Mesenchymal stem cell (in vitro differentiated cells and primary cell): ENCODE measurements around the gene PNCK.

Experiments used
- DNase-seq: peaks from one replicate; pipeline ENCODE4 v3.0.0-alpha.2; 2013
- H2AFZ ChIP-seq: one replicate; pipeline ENCODE4 v1.6.1; 2013; ENCODE audit warnings: low read depth, mild to moderate bottlenecking, control low read depth, inconsistent platforms, low read length, moderate library complexity
- H2AK5ac ChIP-seq: 2 replicates; pipeline ENCODE4 v1.6.1; 2013; ENCODE audit warnings: low read length, moderate library complexity, mild to moderate bottlenecking, inconsistent platforms; ENCODE audit not compliant: severe bottlenecking
- H2BK120ac ChIP-seq: one replicate; pipeline ENCODE4 v1.6.1; 2013; ENCODE audit warnings: low read depth, mild to moderate bottlenecking, inconsistent platforms, low read length, moderate library complexity
- H2BK12ac ChIP-seq, 2 experiments: one replicate each; pipeline ENCODE4 v1.6.1; 2013; ENCODE audit warnings: inconsistent platforms in 2 of 2, low read length in 2 of 2, mild to moderate bottlenecking in 2 of 2, moderate library complexity in 2 of 2, control low read depth in 1 of 2
- H2BK15ac ChIP-seq: one replicate; pipeline ENCODE4 v1.6.1; 2013; ENCODE audit warnings: mild to moderate bottlenecking, low read depth, inconsistent platforms; ENCODE audit not compliant: poor library complexity, severe bottlenecking
- H2BK5ac ChIP-seq: 2 replicates; pipeline ENCODE4 v1.6.1; 2013; ENCODE audit warnings: low read depth, mild to moderate bottlenecking, low read length, control low read depth, inconsistent platforms; ENCODE audit not compliant: poor library complexity, severe bottlenecking
- H3K14ac ChIP-seq, 2 experiments: one replicate each; pipeline ENCODE4 v1.6.1; 2013; ENCODE audit warnings: inconsistent platforms in 2 of 2, low read length in 2 of 2, control low read depth in 1 of 2, mild to moderate bottlenecking in 1 of 2, moderate library complexity in 1 of 2
- H3K18ac ChIP-seq, 2 experiments: one replicate each; pipeline ENCODE4 v1.6.1; 2013; ENCODE audit warnings: inconsistent platforms in 2 of 2, low read length in 2 of 2, control low read depth in 1 of 2, low read depth in 1 of 2, mild to moderate bottlenecking in 1 of 2
- H3K23ac ChIP-seq, 2 experiments: one replicate each; pipeline ENCODE4 v1.6.1; 2013; ENCODE audit warnings: inconsistent platforms in 2 of 2, low read length in 2 of 2, mild to moderate bottlenecking in 2 of 2, moderate library complexity in 2 of 2, control low read depth in 1 of 2
- H3K27ac ChIP-seq: 2 replicates; pipeline ENCODE4 v1.5.1; 2013; ENCODE audit warnings: mild to moderate bottlenecking, moderate library complexity, low read length, control low read depth, inconsistent platforms; ENCODE audit not compliant: poor library complexity, severe bottlenecking
- H3K27me3 ChIP-seq, 2 experiments: 2 replicates each; pipeline versions ENCODE4 v1.6.1 to v1.7.0; 2013; ENCODE audit warnings: low read length in 2 of 2, mild to moderate bottlenecking in 2 of 2, moderate library complexity in 2 of 2, control low read depth in 1 of 2, inconsistent platforms in 1 of 2; ENCODE audit not compliant: control insufficient read depth in 1 of 2, insufficient read depth in 1 of 2
- H3K36me3 ChIP-seq, 2 experiments: 2 replicates each; pipeline versions ENCODE4 v1.6.1 to v1.7.0; 2013; ENCODE audit warnings: low read length in 2 of 2, control low read depth in 1 of 2, inconsistent platforms in 1 of 2, low read depth in 1 of 2, mild to moderate bottlenecking in 1 of 2; ENCODE audit not compliant: insufficient read depth in 2 of 2, control insufficient read depth in 1 of 2
- H3K4ac ChIP-seq, 2 experiments: one replicate each; pipeline ENCODE4 v1.6.1; 2013; ENCODE audit warnings: inconsistent platforms in 2 of 2, low read length in 2 of 2, mild to moderate bottlenecking in 2 of 2, moderate library complexity in 2 of 2, control low read depth in 1 of 2, low read depth in 1 of 2
- H3K4me1 ChIP-seq: 2 replicates; pipeline ENCODE4 v1.6.1; 2013; ENCODE audit warnings: low read depth, low read length, control low read depth; ENCODE audit not compliant: control insufficient read depth, insufficient read depth
- H3K4me2 ChIP-seq: 2 replicates; pipeline ENCODE4 v1.6.1; 2013; ENCODE audit warnings: low read length, mild to moderate bottlenecking, inconsistent platforms; ENCODE audit not compliant: poor library complexity, severe bottlenecking
- H3K4me3 ChIP-seq, 2 experiments: 2 replicates each; pipeline versions ENCODE4 v1.5.1 to v1.7.0; 2013; ENCODE audit warnings: low read length in 2 of 2, mild to moderate bottlenecking in 2 of 2, control low read depth in 1 of 2, low read depth in 1 of 2; ENCODE audit not compliant: insufficient read depth in 1 of 2
- H3K79me1 ChIP-seq: replicated peaks from 2 replicates; pipeline ENCODE4 v1.6.1; 2013; ENCODE audit warnings: mild to moderate bottlenecking, control low read depth, low read length, inconsistent platforms; ENCODE audit not compliant: poor library complexity, severe bottlenecking
- H3K9ac ChIP-seq: 2 replicates; pipeline ENCODE4 v1.7.0; 2013; ENCODE audit warnings: mild to moderate bottlenecking, low read length, moderate library complexity
- H3K9me3 ChIP-seq: 2 replicates; pipeline ENCODE4 v1.7.0; 2013; ENCODE audit warnings: mild to moderate bottlenecking, low read length; ENCODE audit not compliant: control insufficient read depth
- H4K8ac ChIP-seq: one replicate; pipeline ENCODE4 v1.6.1; 2013; ENCODE audit warnings: inconsistent platforms, mild to moderate bottlenecking, low read length, moderate library complexity
- H4K91ac ChIP-seq: one replicate; pipeline ENCODE4 v1.6.1; 2013; ENCODE audit warnings: mild to moderate bottlenecking, low read length, inconsistent platforms
- WGBS: methylation state at CpG from one replicate; pipeline ENCODE4 v1.1.7; 2013; ENCODE audit warnings: mixed read lengths; 5-methylcytosine and 5-hydroxymethylcytosine counted together

PNCK gene

DNA sequence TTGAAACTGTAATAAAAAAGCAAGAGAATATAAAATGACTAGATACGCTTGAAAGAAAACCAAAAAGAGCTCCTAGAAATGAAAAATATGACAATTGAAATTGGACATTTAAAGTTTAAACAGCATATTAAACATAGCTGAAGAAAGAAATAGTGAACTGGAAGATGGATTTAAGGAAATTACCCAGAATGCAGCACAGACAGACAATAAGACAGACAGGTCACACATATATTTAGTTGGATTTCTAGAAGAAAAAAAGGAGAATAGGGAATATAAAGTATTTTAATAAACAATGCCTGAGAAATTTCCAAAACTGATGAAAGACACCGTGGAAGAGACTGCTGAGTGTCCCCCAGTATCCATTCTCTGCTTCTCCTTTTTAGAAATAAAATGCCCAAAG, 20.1 kb downstream of the PNCK start:
- no peak overlapping the region for H2AK5ac ChIP-seq
- H3K23ac ChIP-seq: no peak overlapping the region
- no peak overlapping the region for H3K4ac ChIP-seq
- no peak overlapping the region for H2BK12ac ChIP-seq
- no peak overlapping the region for H3K14ac ChIP-seq
- H3K79me1 ChIP-seq: no peaks in the 10 kb centered on the region
- no peak overlapping the region for H3K9ac ChIP-seq
- no peak overlapping the region for H4K91ac ChIP-seq
- H2BK15ac ChIP-seq: no peak overlapping the region
- H3K36me3 ChIP-seq: no peaks in the 10 kb centered on the region
- no peak overlapping the region for H2BK120ac ChIP-seq
- no peak overlapping the region for H2BK5ac ChIP-seq
- 71% methylated on average over 1 of the region's 2 CpGs for WGBS
- no peak overlapping the region for H3K4me3 ChIP-seq
- H3K9me3 ChIP-seq: peaks cover 20% of the 10 kb centered on the region
- no peak overlapping the region for H3K18ac ChIP-seq
- no peak for DNase-seq
- no peak overlapping the region for H3K27ac ChIP-seq
- no peak overlapping the region for H3K4me2 ChIP-seq
- H3K27me3 ChIP-seq: peaks cover 4 to 32% of the 10 kb centered on the region in 2 experiments
- no peaks in the 10 kb centered on the region for H3K4me1 ChIP-seq
- H4K8ac ChIP-seq: no peak overlapping the region
- no peak overlapping the region for H2AFZ ChIP-seq

- no peak overlapping the region for H3K27ac ChIP-seq
- H3K9me3 ChIP-seq: peaks cover 20% of the 10 kb centered on the region
- no peaks in the 10 kb centered on the region for H3K79me1 ChIP-seq
- H3K36me3 ChIP-seq: no peaks in the 10 kb centered on the region
- whole genome bisulfite sequencing: 86% methylated on average over 8 of the region's 9 CpGs
- peaks cover 13 to 40% of the 10 kb centered on the region in 2 experiments for H3K27me3 ChIP-seq
- peaks cover 10% of the 10 kb centered on the region for H3K4me1 ChIP-seq
- H3K4me3 ChIP-seq: no peak overlapping the region
- no peak overlapping the region for H2BK5ac ChIP-seq
- no peak overlapping the region for H3K4ac ChIP-seq
- no peak overlapping the region for H3K23ac ChIP-seq
- no peak overlapping the region for H3K9ac ChIP-seq
- no peak overlapping the region for H2BK12ac ChIP-seq
- no peak overlapping the region for H4K8ac ChIP-seq
- no peak overlapping the region for H3K14ac ChIP-seq
- H3K4me2 ChIP-seq: no peak overlapping the region
- no peak for DNase-seq
- no peak overlapping the region for H2BK15ac ChIP-seq
- no peak overlapping the region for H4K91ac ChIP-seq
- no peak overlapping the region for H2AK5ac ChIP-seq
- H3K18ac ChIP-seq: no peak overlapping the region
- no peak overlapping the region for H2AFZ ChIP-seq
- H2BK120ac ChIP-seq: no peak overlapping the region
These were observed 22.0 kb downstream of the PNCK start for GRCh38 chrX:153651540-153652079.

DNA sequence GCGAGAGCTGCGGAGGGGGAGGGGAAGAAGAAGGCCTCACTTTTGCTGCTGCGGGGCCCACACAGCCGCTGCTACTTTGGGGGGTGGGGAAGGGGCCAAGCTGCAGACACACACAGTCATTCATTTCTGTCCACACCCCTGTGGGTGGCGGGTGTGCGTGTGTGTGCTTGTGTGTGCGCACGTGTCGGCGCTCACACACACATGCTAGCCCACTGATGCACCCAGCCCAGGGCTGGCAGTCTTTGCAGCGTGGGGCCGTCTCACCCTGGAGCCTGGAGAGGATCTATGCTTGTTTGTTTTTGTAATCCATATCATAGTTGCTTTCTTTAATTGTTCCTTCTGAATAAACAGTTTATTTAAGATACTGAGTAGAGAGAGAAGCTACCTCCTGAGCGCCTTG, 22.7 kb downstream of the PNCK start:
- peaks cover 20% of the 10 kb centered on the region for H3K9me3 ChIP-seq
- H2AFZ ChIP-seq: no peak overlapping the region
- WGBS: 93% methylated on average over 8 of the region's 13 CpGs
- H2BK5ac ChIP-seq: no peak overlapping the region
- no peak overlapping the region for H3K27ac ChIP-seq
- no peak overlapping the region for H3K4me2 ChIP-seq
- no peak overlapping the region for H3K9ac ChIP-seq
- DNase-seq: no peak
- H3K4me1 ChIP-seq: peaks cover 11% of the 10 kb centered on the region
- H3K14ac ChIP-seq: no peak overlapping the region
- no peak overlapping the region for H4K8ac ChIP-seq
- no peak overlapping the region for H2BK15ac ChIP-seq
- H3K36me3 ChIP-seq: no peaks in the 10 kb centered on the region
- no peak overlapping the region for H3K18ac ChIP-seq
- no peak overlapping the region for H4K91ac ChIP-seq
- H2BK12ac ChIP-seq: no peak overlapping the region
- no peak overlapping the region for H2BK120ac ChIP-seq
- no peak overlapping the region for H2AK5ac ChIP-seq
- no peak overlapping the region for H3K4ac ChIP-seq
- H3K4me3 ChIP-seq: no peak overlapping the region
- H3K27me3 ChIP-seq: peaks cover 20 to 46% of the 10 kb centered on the region in 2 experiments
- no peaks in the 10 kb centered on the region for H3K79me1 ChIP-seq
- no peak overlapping the region for H3K23ac ChIP-seq

DNA sequence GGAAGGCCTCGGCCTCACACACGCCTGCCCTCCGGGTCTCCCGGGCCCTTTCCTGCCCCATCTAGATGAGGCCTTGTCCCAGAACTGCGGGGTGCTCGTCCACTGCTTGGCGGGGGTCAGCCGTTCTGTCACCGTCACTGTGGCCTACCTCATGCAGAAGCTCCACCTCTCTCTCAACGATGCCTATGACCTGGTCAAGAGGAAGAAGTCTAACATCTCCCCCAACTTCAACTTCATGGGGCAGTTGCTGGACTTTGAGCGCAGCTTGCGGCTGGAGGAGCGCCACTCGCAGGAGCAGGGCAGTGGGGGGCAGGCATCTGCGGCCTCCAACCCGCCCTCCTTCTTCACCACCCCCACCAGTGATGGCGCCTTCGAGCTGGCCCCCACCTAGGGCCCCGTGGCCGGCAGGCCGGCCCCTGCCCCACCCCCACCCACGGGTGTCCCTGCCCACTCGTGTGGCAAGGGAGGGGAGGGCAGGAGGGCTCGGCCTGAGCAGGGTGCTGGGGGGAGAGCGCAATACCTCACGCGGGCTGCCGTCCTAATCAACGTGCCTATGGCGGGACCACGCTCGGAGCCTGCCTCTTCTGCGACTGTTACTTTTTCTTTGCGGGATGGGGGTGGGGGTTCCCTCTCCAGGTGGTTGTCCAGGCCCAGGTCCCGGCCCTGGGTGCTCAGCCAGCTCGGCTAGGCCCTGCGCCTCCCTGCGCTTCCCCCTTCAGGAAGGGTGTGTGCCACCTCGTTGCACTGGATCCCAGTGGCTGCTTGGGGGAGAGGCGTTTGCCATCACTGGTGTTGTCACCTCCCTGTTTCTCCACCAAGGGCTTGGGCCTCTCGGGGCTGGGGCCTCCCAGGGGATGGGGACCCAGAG, 23.5 kb downstream of the PNCK start:
- Histone ChIP-seq H2BK12ac (no peak overlapping the region), H3K79me1 (no peaks in the 10 kb centered on the region), H3K14ac (no peak overlapping the region), H2BK5ac (no peak overlapping the region), H3K9me3 (peaks cover 19% of the 10 kb centered on the region), H3K4me3 (no peak overlapping the region), H4K8ac (no peak overlapping the region), H3K4me2 (no peak overlapping the region), H2BK15ac (no peak overlapping the region), H3K36me3 (no peaks in the 10 kb centered on the region), H2AK5ac (no peak overlapping the region), H3K27me3 (peaks cover 27 to 54% of the 10 kb centered on the region in 2 experiments), H3K18ac (no peak overlapping the region), H4K91ac (no peak overlapping the region), H3K4me1 (peaks cover 11% of the 10 kb centered on the region), H2AFZ (no peak overlapping the region), H3K9ac (no peak overlapping the region), H3K4ac (no peak overlapping the region), H3K23ac (no peak overlapping the region), H2BK120ac (no peak overlapping the region), H3K27ac (no peak overlapping the region)
- no peak for DNase-seq
- WGBS: 63% methylated on average over 15 of the region's 41 CpGs
